Progenitor cell of endocrine pancreas (in vitro differentiated cells): ENCODE measurements around the gene ACTN2. TPM values are rescaled to one million over a fixed set of nuclear protein-coding genes. Genes with fewer than 3 reads are reported as not detected.

Experiments used
- DNase-seq: peaks from one replicate; pipeline ENCODE4 v3.0.0; 2021; ENCODE audit warnings: low spot score; ENCODE audit not compliant: unreplicated experiment
- H3K27ac Mint-ChIP-seq: 2 replicates; pipeline ENCODE4 v1.8.0; 2021; ENCODE audit warnings: mild to moderate bottlenecking, moderate library complexity, mixed read lengths
- H3K27me3 Mint-ChIP-seq: 2 replicates; pipeline ENCODE4 v1.8.0; 2021; ENCODE audit warnings: mixed read lengths
- H3K36me3 Mint-ChIP-seq: 2 replicates; pipeline ENCODE4 v1.8.0; 2022; ENCODE audit warnings: mixed read lengths; ENCODE audit not compliant: insufficient read depth
- H3K4me1 Mint-ChIP-seq: 2 replicates; pipeline ENCODE4 v1.8.0; 2021; ENCODE audit warnings: low read depth, mixed read lengths
- H3K4me3 Mint-ChIP-seq: 2 replicates; pipeline ENCODE4 v1.8.0; 2021; ENCODE audit warnings: low read depth, mild to moderate bottlenecking, moderate library complexity, mixed read lengths
- H3K9me3 Mint-ChIP-seq: 2 replicates; pipeline ENCODE4 v1.8.0; 2021; ENCODE audit warnings: low read depth, mixed read lengths
- CTCF ChIP-seq: fragments of 200-600 bp; sonication (generic); IDR thresholded peaks from one replicate; pipeline ENCODE4 v1.5.0; 2021; ENCODE audit warnings: antibody characterized with exemption, mild to moderate bottlenecking; ENCODE audit not compliant: unreplicated experiment
- total RNA-seq: library from RNA; stranded (reverse); gene quantifications from 2 replicates; pipeline ENCODE4 v1.2.1, GENCODE V29; 2021

Gene ACTN2
- total RNA-seq, 1 donor from 2014 or later: 0.10 TPM

GRCh38 chr1:236759252-236759859, 73.1 kb downstream of the ACTN2 start:
- Mint-ChIP-seq H3K4me3 (no peak overlapping the region), H3K27ac (no peak overlapping the region), H3K36me3 (no peaks in the 10 kb centered on the region), H3K27me3 (peaks cover 22% of the 10 kb centered on the region), H3K9me3 (no peaks in the 10 kb centered on the region), H3K4me1 (peaks cover 1% of the 10 kb centered on the region)
- no peak for DNase-seq
- peak; percentile 66 for TF ChIP-seq CTCF

GRCh38 chr1:236760480-236760879, 74.2 kb downstream of the ACTN2 start:
- no peak for TF ChIP-seq CTCF
- DNase-seq: no peak
- Mint-ChIP-seq H3K4me3 (no peak overlapping the region), H3K27ac (no peak overlapping the region), H3K27me3 (peaks cover 16% of the 10 kb centered on the region), H3K36me3 (no peaks in the 10 kb centered on the region), H3K4me1 (no peaks in the 10 kb centered on the region), H3K9me3 (no peaks in the 10 kb centered on the region)

GRCh38 chr1:236760986-236761385, 74.7 kb downstream of the ACTN2 start:
- H3K27ac Mint-ChIP-seq: no peak overlapping the region
- no peaks in the 10 kb centered on the region for H3K36me3 Mint-ChIP-seq

GRCh38 chr1:236761397-236762132, 75.3 kb downstream of the ACTN2 start:
- Mint-ChIP-seq H3K36me3 (no peaks in the 10 kb centered on the region), H3K4me3 (no peak overlapping the region)
- TF ChIP-seq CTCF: no peak

More at GRCh38 chr1:236760986-236761385, 74.7 kb downstream of the ACTN2 start:
- Mint-ChIP-seq H3K27me3 (peaks cover 19% of the 10 kb centered on the region), H3K4me1 (no peaks in the 10 kb centered on the region), H3K9me3 (no peaks in the 10 kb centered on the region), H3K4me3 (no peak overlapping the region)
- DNase-seq: no peak
- no peak for TF ChIP-seq CTCF

GRCh38 chr1:236762410-236762809, 76.1 kb downstream of the ACTN2 start:
- H3K27ac Mint-ChIP-seq: no peak overlapping the region
- H3K9me3 Mint-ChIP-seq: no peaks in the 10 kb centered on the region
- no peak for DNase-seq
- H3K4me1 Mint-ChIP-seq: no peaks in the 10 kb centered on the region
- peaks cover 19% of the 10 kb centered on the region for H3K27me3 Mint-ChIP-seq
- H3K36me3 Mint-ChIP-seq: no peaks in the 10 kb centered on the region
- H3K4me3 Mint-ChIP-seq: no peak overlapping the region
- no peak for TF ChIP-seq CTCF

More at GRCh38 chr1:236761397-236762132, 75.3 kb downstream of the ACTN2 start:
- no peak for DNase-seq
- Mint-ChIP-seq H3K4me1 (no peaks in the 10 kb centered on the region), H3K27ac (no peak overlapping the region), H3K9me3 (no peaks in the 10 kb centered on the region), H3K27me3 (peaks cover 22% of the 10 kb centered on the region)
